NT2/D1 (cell line): Measurements from ENCODE around the gene ZNF511.
A peak's percentile ranks its signal among the peaks of the same experiment; 100 is the strongest.

ENCODE experiments used
- SUZ12 ChIP-seq: IDR thresholded peaks from 2 replicates; pipeline ENCODE4 v1.6.1; 2011; ENCODE audit not compliant: insufficient read length, insufficient read depth; ENCODE audit errors: extremely low read depth
- YY1 ChIP-seq: IDR thresholded peaks from 2 replicates; pipeline ENCODE4 v1.6.1; 2011; ENCODE audit not compliant: insufficient read length, insufficient read depth
- ZNF274 ChIP-seq: IDR thresholded peaks from 2 replicates; pipeline ENCODE4 v1.6.1; 2011; ENCODE audit warnings: mild to moderate bottlenecking, low read depth, low read length

DNA sequence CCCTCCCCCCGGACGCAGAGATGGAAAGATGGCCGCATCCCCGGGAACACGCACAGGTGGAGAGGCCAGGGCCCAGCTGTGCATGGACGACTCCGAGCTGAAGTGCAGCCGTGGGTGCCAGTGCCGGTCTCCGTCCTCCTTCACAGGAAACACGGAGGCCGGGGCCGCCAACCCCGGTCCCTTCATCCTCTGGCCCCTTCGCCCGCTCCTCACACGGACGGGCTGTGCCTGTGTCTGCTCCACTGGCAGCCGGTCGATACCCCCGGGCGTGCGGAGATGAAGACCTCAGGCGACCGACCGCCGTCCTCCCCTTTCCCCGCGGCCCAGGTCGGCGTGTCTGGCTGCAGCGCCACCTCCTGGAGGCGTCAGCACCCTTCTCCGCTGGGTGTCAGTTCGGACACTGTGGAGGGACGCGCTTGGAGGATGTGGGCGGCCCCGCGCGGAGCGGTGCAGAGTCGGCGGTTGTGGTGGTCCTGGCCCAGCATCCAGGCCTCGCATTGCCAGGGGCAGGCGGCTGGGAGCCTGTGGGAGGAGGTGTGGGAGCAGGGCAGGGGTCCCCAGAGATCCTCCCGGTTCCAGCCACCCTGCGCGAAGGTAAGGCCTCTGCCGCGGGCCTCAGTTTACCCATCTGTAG lies 9.9 kb downstream of the ZNF511 start:
- TF ChIP-seq YY1 (peak; percentile 16), ZNF274 (no peak), SUZ12 (no peak)
